Left lung (tissue), 10 donors: ENCODE results near the gene TRRAP. TPM values are rescaled to one million over a fixed set of nuclear protein-coding genes. Genes with fewer than 3 reads are reported as not detected.

Experiments
- ATAC-seq: fragments of 200-7000 bp; cut with Tn5 transposase; one replicate; pipeline ENCODE4 v1.9.1; 2020; ENCODE audit warnings: moderate library complexity
- DNase-seq, 4 donors: peaks; one replicate each; pipeline ENCODE4 v3.0.0-alpha.2; 2013 to 2020
- H3K27ac ChIP-seq, 2 donors: fragments of 200-600 bp; sonication (generic) in 1 of 2; one replicate each; pipeline versions ENCODE4 v1.5.0 to v1.8.0; 2020 to 2021
- H3K27me3 ChIP-seq, 2 donors: fragments of 200-600 bp; sonication (generic) in 1 of 2; one replicate each; pipeline versions ENCODE4 v1.5.0 to v1.8.0; 2020 to 2021
- H3K36me3 ChIP-seq, 2 donors: fragments of 200-600 bp; sonication (generic) in 1 of 2; one replicate each; pipeline versions ENCODE4 v1.5.0 to v1.8.0; 2020 to 2021
- H3K4me1 ChIP-seq, 2 donors: fragments of 200-600 bp; one replicate each; pipeline ENCODE4 v1.8.0; 2021
- H3K4me3 ChIP-seq, 2 donors: fragments of 200-600 bp; sonication (generic) in 1 of 2; one replicate each; pipeline versions ENCODE4 v1.5.0 to v1.8.0; 2020 to 2021; ENCODE audit warnings: mild to moderate bottlenecking in 1 of 2
- H3K9me3 ChIP-seq, 2 donors: fragments of 200-600 bp; sonication (generic) in 1 of 2; one replicate each; pipeline versions ENCODE4 v1.5.0 to v1.8.0; 2020 to 2021
- intact Hi-C, 2 donors: fragments of 100-400 bp; cut with DNase I; formaldehyde crosslinking; loops; one replicate each; pipeline versions ENCODE4 v1.11.2 to v1.14.2; 2022
- polyA plus RNA-seq, 6 donors: library from polyadenylated mRNA; unstranded; fragments of 120-200 nt; gene quantifications; one replicate each; pipeline ENCODE4 v1.2.1, GENCODE V29; 2013; ENCODE audit not compliant: insufficient read length in 6 of 6
- total RNA-seq, 2 donors: library from RNA; stranded (reverse); fragmentation: NEBNext Ultra II Directional; extraction: Animal tissue kit (Norgen Biotek cat#: 25700); gene quantifications; one replicate each; pipeline ENCODE4 v1.2.1, GENCODE V29; 2021
- TF ChIP-seq, protein P1 (sequence below), 2 donors: fragments of 200-600 bp; sonication (generic) in 1 of 2; IDR thresholded peaks; one replicate each; pipeline versions ENCODE4 v1.5.0 to v1.8.0; 2021; ENCODE audit warnings: antibody characterized with exemption in 2 of 2
- donor health status: DM: no; HTN: yes; CAD: no.
- donor health status: DM: no; HTN: no; CAD: no.

Gene TRRAP
- total and polyA plus RNA-seq, 8 donors: 32.5 to 40.5 (median 38.2) TPM

DNA sequence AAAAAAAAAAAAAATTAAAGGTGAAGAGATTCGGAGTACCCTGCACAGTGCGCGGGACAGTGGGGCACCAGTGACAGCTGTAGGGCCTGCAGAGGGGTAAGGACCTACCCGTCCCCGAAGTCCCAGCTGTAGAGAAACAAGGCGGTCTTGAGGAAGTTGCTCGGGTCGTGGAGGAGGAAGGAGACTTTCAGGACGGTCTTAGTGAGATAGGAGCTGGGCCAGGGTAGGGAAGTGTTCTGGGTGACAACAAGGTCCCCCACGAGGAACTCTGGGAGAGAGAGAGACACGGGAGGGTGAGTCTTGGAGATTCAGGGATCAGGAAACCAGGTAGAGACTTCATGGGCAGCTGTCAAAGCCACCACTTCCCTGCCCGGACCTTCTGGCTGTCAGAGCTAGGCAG lies 18.3 kb upstream of the TRRAP start:
- Histone ChIP-seq H3K27me3 (peaks cover 0 to 10% of the 10 kb centered on the region in 2 donors), H3K4me3 (no peak overlapping the region), H3K9me3 (no peaks in the 10 kb centered on the region), H3K36me3 (no peaks in the 10 kb centered on the region), H3K4me1 (peaks cover 0 to 7% of the 10 kb centered on the region in 2 donors), H3K27ac (no peak overlapping the region)
- TF ChIP-seq, protein P1, sequence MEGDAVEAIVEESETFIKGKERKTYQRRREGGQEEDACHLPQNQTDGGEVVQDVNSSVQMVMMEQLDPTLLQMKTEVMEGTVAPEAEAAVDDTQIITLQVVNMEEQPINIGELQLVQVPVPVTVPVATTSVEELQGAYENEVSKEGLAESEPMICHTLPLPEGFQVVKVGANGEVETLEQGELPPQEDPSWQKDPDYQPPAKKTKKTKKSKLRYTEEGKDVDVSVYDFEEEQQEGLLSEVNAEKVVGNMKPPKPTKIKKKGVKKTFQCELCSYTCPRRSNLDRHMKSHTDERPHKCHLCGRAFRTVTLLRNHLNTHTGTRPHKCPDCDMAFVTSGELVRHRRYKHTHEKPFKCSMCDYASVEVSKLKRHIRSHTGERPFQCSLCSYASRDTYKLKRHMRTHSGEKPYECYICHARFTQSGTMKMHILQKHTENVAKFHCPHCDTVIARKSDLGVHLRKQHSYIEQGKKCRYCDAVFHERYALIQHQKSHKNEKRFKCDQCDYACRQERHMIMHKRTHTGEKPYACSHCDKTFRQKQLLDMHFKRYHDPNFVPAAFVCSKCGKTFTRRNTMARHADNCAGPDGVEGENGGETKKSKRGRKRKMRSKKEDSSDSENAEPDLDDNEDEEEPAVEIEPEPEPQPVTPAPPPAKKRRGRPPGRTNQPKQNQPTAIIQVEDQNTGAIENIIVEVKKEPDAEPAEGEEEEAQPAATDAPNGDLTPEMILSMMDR (IDR thresholded peaks at IDR 0.05): no peak
- DNase-seq (peak in 1 of 4 donors; percentile 42), ATAC-seq (no peak)
- intact Hi-C loops: no loop called here

DNA sequence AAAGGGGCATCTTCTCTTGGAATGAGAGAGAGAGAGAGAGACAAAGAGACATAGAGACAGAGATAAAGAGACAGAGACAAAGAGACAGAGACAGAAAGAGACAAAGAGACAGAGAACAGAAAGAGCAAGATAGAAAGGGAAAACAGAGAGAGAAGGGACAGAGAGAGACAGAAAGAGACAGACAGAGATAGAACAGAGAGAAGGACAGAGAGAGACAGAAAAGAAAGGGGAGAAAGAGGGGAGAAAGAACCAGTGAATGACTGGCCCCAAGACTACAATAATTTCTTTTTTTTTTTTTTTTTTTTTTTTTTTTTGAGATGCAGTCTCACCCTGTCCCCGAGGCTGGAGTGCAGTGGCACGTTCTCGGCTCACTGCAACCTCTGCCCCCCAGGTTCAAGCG lies 16.1 kb upstream of the TRRAP start:
- no peaks in the 10 kb centered on the region for H3K36me3 ChIP-seq
- no peak for DNase-seq
- H3K4me3 ChIP-seq: no peak overlapping the region
- peaks cover 0 to 18% of the 10 kb centered on the region in 2 donors for H3K27me3 ChIP-seq
- TF ChIP-seq, protein P1 (IDR thresholded peaks at IDR 0.05): no peak
- ATAC-seq: no peak
- H3K9me3 ChIP-seq: no peaks in the 10 kb centered on the region
- H3K27ac ChIP-seq: no peak overlapping the region
- intact Hi-C loops: no loop called here
- peaks cover 0 to 8% of the 10 kb centered on the region in 2 donors for H3K4me1 ChIP-seq

DNA sequence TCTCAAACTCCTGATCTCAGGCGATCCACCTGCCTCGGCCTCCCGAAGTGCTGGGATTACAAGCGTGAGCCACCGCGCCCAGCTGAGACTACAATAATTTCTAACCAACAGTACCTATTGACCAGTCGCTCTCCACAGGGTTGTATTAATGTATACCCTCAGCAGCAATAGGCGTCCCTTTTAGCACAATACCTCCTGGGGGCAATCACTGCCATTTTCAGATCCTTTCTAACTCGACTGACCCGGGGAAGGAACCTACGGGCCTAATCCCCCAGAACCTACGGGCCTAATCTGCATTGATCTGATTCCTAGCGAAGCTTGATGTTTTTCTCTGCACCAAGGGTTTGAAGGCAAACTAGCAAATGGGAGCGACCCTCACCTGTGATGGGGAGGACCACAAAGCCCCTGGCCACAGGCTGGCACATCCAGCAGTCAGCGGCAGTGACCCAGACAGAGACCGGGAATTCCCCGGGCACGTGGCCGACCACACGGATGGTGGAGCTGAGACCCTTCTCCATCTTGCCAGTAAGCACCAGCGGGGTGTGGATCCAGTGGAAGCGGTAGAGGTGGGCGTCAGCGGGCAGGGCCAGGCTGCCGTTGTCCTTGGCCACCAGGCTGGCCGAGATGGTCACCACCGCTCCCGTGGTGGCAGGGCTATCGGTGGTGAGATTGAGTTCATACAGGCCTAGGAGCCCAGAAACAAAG lies 15.5 kb upstream of the TRRAP start:
- DNase-seq (peak in 1 of 4 donors; percentile 58), ATAC-seq (no peak)
- Histone ChIP-seq H3K4me3 (no peak overlapping the region), H3K27ac (no peak overlapping the region), H3K27me3 (peaks cover 0 to 24% of the 10 kb centered on the region in 2 donors), H3K4me1 (peaks cover 0 to 8% of the 10 kb centered on the region in 2 donors), H3K36me3 (no peaks in the 10 kb centered on the region), H3K9me3 (no peaks in the 10 kb centered on the region)
- intact Hi-C loops: no loop called here
- TF ChIP-seq, protein P1 (IDR thresholded peaks at IDR 0.05): no peak

DNA sequence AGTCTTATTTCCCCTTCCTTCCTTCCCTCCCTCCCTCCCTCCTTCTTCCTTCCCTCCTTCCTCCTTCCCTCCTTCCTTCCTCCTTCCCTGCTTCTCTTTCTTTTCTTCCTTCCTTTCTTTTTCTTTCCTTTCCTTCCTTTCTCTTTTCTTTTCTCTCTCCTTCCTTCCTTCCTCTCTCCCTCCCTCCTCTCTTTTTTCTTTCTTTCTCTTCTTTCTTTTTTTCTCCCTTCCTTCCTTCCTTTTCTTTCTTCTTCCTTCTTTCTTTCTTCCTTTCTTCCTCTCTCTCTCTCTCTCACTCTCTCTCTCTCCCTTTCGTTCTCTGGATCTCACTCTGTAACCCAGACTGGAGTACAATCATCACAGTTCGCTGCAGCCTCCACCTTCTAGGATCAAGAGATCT lies 14.7 kb upstream of the TRRAP start:
- no peak for DNase-seq
- Histone ChIP-seq H3K9me3 (no peaks in the 10 kb centered on the region), H3K27me3 (peaks cover 0 to 32% of the 10 kb centered on the region in 2 donors), H3K4me3 (no peak overlapping the region), H3K36me3 (no peaks in the 10 kb centered on the region), H3K4me1 (peaks cover 0 to 8% of the 10 kb centered on the region in 2 donors), H3K27ac (no peak overlapping the region)
- ATAC-seq: no peak
- intact Hi-C loops: no loop called here
- TF ChIP-seq, protein P1 (IDR thresholded peaks at IDR 0.05): no peak

DNA sequence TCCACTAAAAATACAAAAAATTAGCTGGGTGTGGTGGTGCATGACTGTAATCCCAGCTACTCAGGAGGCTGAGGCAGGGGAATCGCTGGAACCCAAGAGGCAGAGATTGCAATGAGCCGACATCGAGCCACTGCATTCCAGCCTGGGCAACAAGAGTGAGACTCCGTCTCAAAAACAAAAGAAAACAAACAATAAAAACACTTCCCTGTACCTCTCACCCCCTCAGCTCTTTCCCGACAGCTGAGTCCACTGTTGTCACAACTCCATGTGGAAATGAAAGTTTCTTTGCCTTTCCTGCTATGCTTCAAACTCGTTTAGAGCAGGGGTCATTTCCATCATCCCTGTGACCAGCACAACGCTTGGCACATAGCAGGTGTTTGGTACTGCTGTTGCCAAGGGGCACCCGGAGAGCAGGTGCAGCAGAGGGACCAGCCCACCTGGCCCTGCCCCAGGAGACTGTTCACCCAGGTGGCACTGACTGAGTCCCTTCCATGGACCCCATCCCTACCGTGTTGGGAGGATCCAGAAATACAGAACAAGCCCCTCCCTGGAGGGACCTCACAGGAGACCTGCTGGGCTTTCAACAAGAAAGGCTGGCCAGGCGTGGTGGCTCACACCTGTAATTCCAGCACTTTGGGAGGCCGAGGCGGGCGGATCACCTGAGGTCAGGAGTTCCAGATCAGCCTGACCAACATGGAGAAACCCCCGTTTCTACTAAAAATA lies 13.4 kb upstream of the TRRAP start:
- Histone ChIP-seq H3K27ac (no peak overlapping the region), H3K9me3 (no peaks in the 10 kb centered on the region), H3K27me3 (peaks cover 8 to 45% of the 10 kb centered on the region in 2 donors), H3K36me3 (no peaks in the 10 kb centered on the region), H3K4me3 (no peak overlapping the region), H3K4me1 (peaks cover 0 to 21% of the 10 kb centered on the region in 2 donors)
- intact Hi-C loops: no loop called here
- DNase-seq: peak in 1 of 4 donors; percentile 41
- ATAC-seq: peak; percentile 12
- TF ChIP-seq, protein P1 (IDR thresholded peaks at IDR 0.05): no peak
